Left cardiac atrium (tissue), 4 donors: Measurements from ENCODE around the gene TMED8. TPM values are rescaled to one million over a fixed set of nuclear protein-coding genes. Genes with fewer than 3 reads are reported as not detected.
"Not testable (repeated sequence)": the region's sequence is repeated elsewhere in the genome, so short reads cannot be mapped to it uniquely, and the experiment has no call there.

Source experiments
- ATAC-seq, 2 donors: fragments of 200-7000 bp; cut with Tn5 transposase; one replicate each; pipeline ENCODE4 v1.9.1; 2020; ENCODE audit warnings: mild to moderate bottlenecking in 2 of 2, moderate library complexity in 2 of 2
- DNase-seq: peaks from one replicate; pipeline ENCODE4 v3.0.0-alpha.2; 2020
- intact Hi-C, 2 donors: fragments of 100-400 bp; cut with DNase I; formaldehyde crosslinking; loops; one replicate each; pipeline versions ENCODE4 v1.14.1 to v1.15.1; 2022 to 2023
- total RNA-seq, 2 donors: library from RNA; stranded (reverse); fragmentation: NEBNext Ultra II Directional; extraction: Animal tissue kit (Norgen Biotek cat#: 25700); gene quantifications; one replicate each; pipeline ENCODE4 v1.2.1, GENCODE V29; 2021
- donor health status: DM: no; HTN: yes; CAD: no.
- donor health status: DM: no; HTN: yes; CAD: no; lungs with severe emphysema.
- donor health status: DM: yes; HTN: yes; CAD: no.
- donor health status: Dilated cardiomyopathy.

The TMED8 gene
- total RNA-seq, 2 donors from 2014 or later, result 5.9 to 6.7 TPM

GRCh38 chr14:77375164-77375950, 1.5 kb downstream of the TMED8 start:
- intact Hi-C loops, result no loop called here
- ATAC-seq (no peak), DNase-seq (no peak)

- DNase-seq (no peak), ATAC-seq (no peak)
- intact Hi-C loops, result no loop called here
These were observed 4.5 kb downstream of the TMED8 start for GRCh38 chr14:77372304-77372841.

- DNase-seq (no peak), ATAC-seq (no peak)
- intact Hi-C loops, result no loop called here
These were observed 7.6 kb downstream of the TMED8 start for GRCh38 chr14:77369285-77369684.

GRCh38 chr14:77364146-77364545, 12.7 kb downstream of the TMED8 start:
- intact Hi-C loops, result no loop called here
- DNase-seq, result no peak
- ATAC-seq, result no peak

GRCh38 chr14:77359626-77360025, 17.3 kb downstream of the TMED8 start:
- intact Hi-C loops, result no loop called here
- no peak for ATAC-seq
- DNase-seq, result no peak

GRCh38 chr14:77356899-77357298, 20.0 kb downstream of the TMED8 start:
- ATAC-seq, result no peak
- intact Hi-C loops, result no loop called here
- no peak for DNase-seq

- DNase-seq, result no peak
- intact Hi-C loops, result no loop called here
- no peak for ATAC-seq
These were observed 21.1 kb downstream of the TMED8 start for GRCh38 chr14:77355811-77356210.

- ATAC-seq (no peak), DNase-seq (no peak)
- intact Hi-C loops, result no loop called here
These were observed 23.3 kb downstream of the TMED8 start for GRCh38 chr14:77353469-77354141.

- intact Hi-C loops, result no loop called here
These were observed 29.1 kb downstream of the TMED8 start for GRCh38 chr14:77347751-77348150.

GRCh38 chr14:77346495-77346894, 30.4 kb downstream of the TMED8 start:
- intact Hi-C loops, result no loop called here
- DNase-seq (no peak), ATAC-seq (no peak)

More at GRCh38 chr14:77347751-77348150, 29.1 kb downstream of the TMED8 start:
- no peak for DNase-seq
- ATAC-seq, result no peak

- intact Hi-C loops, result no loop called here
- ATAC-seq, result no peak
- DNase-seq, result no peak
These were observed 32.4 kb downstream of the TMED8 start for GRCh38 chr14:77344377-77344996.

GRCh38 chr14:77343662-77344061, 33.2 kb downstream of the TMED8 start:
- no peak for ATAC-seq
- DNase-seq, result no peak
- intact Hi-C loops, result no loop called here

GRCh38 chr14:77342726-77343397, 34.0 kb downstream of the TMED8 start:
- ATAC-seq (no peak), DNase-seq (no peak)
- intact Hi-C loops, result no loop called here

GRCh38 chr14:77340389-77340788, 36.5 kb downstream of the TMED8 start:
- intact Hi-C loops, result no loop called here
- DNase-seq (no peak), ATAC-seq (no peak)

GRCh38 chr14:77339407-77339806, 37.5 kb downstream of the TMED8 start:
- intact Hi-C loops, result no loop called here
- ATAC-seq, result peak in 1 of 2 donors; percentile 14

GRCh38 chr14:77338302-77338701, 38.6 kb downstream of the TMED8 start:
- DNase-seq, result no peak
- ATAC-seq, result no peak
- intact Hi-C loops, result no loop called here

More at GRCh38 chr14:77339407-77339806, 37.5 kb downstream of the TMED8 start:
- no peak for DNase-seq

- intact Hi-C loops, result no loop called here
- ATAC-seq (no peak), DNase-seq (no peak)
These were observed 39.0 kb downstream of the TMED8 start for GRCh38 chr14:77337880-77338279.

- DNase-seq, intact Hi-C loops, ATAC-seq: not testable (repeated sequence)
These were observed 39.6 kb downstream of the TMED8 start for GRCh38 chr14:77337255-77337654.

GRCh38 chr14:77335576-77335975, 41.3 kb downstream of the TMED8 start:
- no peak for DNase-seq
- intact Hi-C loops, result no loop called here
- no peak for ATAC-seq
